ENCODE measurements around the gene GOLGA3. TPM values are rescaled to one million over a fixed set of nuclear protein-coding genes. Genes with fewer than 3 reads are reported as not detected.

GOLGA3 gene
- total RNA-seq, 5 donors from 2014 or later (not counting 1 experiment from before 2014, with no cell fraction given): 49.1 to 77.9 (median 67.4) TPM

DNA sequence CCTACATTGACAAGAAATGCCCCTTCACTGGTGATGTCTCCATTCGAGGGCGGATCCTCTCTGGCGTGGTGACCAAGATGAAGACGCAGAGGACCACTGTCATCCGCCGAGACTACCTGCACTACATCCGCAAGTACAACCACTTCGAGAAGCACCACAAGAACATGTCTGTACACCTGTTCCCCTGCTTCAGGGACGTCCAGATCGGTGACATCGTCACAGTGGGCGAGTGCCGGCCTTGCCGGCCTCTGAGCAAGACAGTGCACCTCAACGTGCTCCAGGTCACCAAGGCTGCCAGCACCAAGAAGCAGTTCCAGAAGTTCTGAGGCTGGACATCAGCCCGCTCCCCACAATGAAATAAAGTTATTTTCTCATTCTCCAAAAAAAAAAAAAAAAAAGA lies 2.8 kb downstream of the GOLGA3 start:
- peaks cover 0 to 3% of the 10 kb centered on the region in 2 donors for H3K27me3 Mint-ChIP-seq
- no peak for DNase-seq
- CTCF ChIA-PET: no interaction called here

DNA sequence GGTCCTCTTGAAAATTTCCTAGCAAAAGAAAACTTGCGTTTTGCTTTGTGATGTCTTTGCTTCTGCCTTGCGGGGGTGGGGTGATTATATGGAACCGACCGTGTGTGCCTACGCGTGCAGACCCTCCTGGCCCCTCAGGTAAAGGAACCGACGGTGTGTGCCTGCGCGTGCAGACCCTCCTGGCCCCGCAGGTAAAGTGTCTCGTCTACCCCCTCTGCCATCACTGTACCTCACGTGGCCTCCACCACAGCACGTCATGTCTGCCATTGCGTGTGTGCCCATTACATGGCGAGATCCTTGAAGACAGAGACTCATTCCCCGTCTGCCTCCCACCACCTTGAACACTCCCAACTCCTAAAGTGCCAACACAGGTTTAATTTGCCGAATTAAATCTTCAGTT lies 3.6 kb downstream of the GOLGA3 start:
- Histone ChIP-seq H3K4me1 (ENCODE audit: control insufficient read depth in 1 of 2, extremely low read depth in 1 of 2, insufficient read depth in 2 of 2, low read length in 2 of 2) (peaks cover 8 to 35% of the 10 kb centered on the region in 2 experiments), H3K9me3 (no peaks in the 10 kb centered on the region), H3K4me3 (ENCODE audit: control insufficient read depth in 1 of 2, extremely low read depth in 1 of 2, low read length in 1 of 2) (no peak overlapping the region), H3K27me3 (replicated peaks in 1 of 2; ENCODE audit: control insufficient read depth in 2 of 2, extremely low read depth in 1 of 2, insufficient read depth in 2 of 2, low read length in 1 of 2) (no peaks in the 10 kb centered on the region), H3K36me3 (ENCODE audit: control insufficient read depth in 2 of 2, extremely low read depth in 1 of 2, insufficient read depth in 1 of 2, low read length in 1 of 2) (peaks cover 10 to 49% of the 10 kb centered on the region in 2 donors), H3K27ac (ENCODE audit: low read length) (no peak overlapping the region)
- DNase-seq (no peak), ATAC-seq (replicated peaks in 1 of 4) (no peak)
- ChIA-PET CTCF (no interaction called here), POLR2A (no interaction called here)
- Mint-ChIP-seq H3K27me3 (peaks cover 0 to 3% of the 10 kb centered on the region in 2 donors), H3K9me3 (no peaks in the 10 kb centered on the region), H3K4me1 (peaks cover 43 to 47% (median 46%) of the 10 kb centered on the region in 3 donors), H3K36me3 (peaks cover 21% of the 10 kb centered on the region), H3K27ac (no peak overlapping the region), H3K4me3 (peak overlapping the region in 2 of 3 donors; percentile 41 to 90)
- 89% methylated on average over 18 of the region's 18 CpGs for WGBS (ENCODE audit: insufficient coverage)

More for the DNA sequence above, 2.8 kb downstream of the GOLGA3 start:
- Histone ChIP-seq H3K27ac (ENCODE audit: low read length) (no peak overlapping the region), H3K4me1 (ENCODE audit: control insufficient read depth in 1 of 2, extremely low read depth in 1 of 2, insufficient read depth in 2 of 2, low read length in 2 of 2) (peaks cover 8 to 32% of the 10 kb centered on the region in 2 experiments), H3K27me3 (replicated peaks in 1 of 2; ENCODE audit: control insufficient read depth in 2 of 2, extremely low read depth in 1 of 2, insufficient read depth in 2 of 2, low read length in 1 of 2) (no peaks in the 10 kb centered on the region), H3K4me3 (ENCODE audit: control insufficient read depth in 1 of 2, extremely low read depth in 1 of 2, low read length in 1 of 2) (no peak overlapping the region), H3K36me3 (ENCODE audit: control insufficient read depth in 2 of 2, extremely low read depth in 1 of 2, insufficient read depth in 1 of 2, low read length in 1 of 2) (peaks cover 10 to 43% of the 10 kb centered on the region in 2 donors), H3K9me3 (no peaks in the 10 kb centered on the region)
- POLR2A ChIA-PET: no interaction called here
- peak overlapping the region; percentile 17 to 90 (median 41) for H3K4me3 Mint-ChIP-seq
- ATAC-seq (replicated peaks in 1 of 4): no peak
- H3K27ac Mint-ChIP-seq: no peak overlapping the region
- peaks cover 43 to 47% (median 46%) of the 10 kb centered on the region in 3 donors for H3K4me1 Mint-ChIP-seq
- 92% methylated on average over 15 of the region's 16 CpGs for WGBS (ENCODE audit: insufficient coverage)
- peaks cover 21% of the 10 kb centered on the region for H3K36me3 Mint-ChIP-seq
- no peaks in the 10 kb centered on the region for H3K9me3 Mint-ChIP-seq

DNA sequence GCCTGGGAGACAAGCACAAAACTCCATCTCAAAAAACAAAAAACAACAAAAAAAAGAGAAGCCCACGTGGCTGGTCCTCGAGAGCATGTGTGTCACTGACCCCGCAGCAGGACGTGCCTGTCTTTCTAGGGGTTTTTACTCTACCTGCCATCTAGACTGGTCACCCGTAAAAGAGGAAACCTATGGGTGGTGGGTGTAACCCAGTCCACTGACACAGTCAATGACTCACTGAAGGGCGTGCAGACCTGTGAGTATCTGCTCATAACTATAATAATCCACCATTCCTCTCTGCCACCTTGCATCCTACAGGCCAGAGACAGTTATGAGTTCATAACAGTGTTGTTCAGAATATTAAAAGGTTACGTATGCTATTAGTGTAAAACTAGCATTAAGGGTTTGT lies 4.6 kb downstream of the GOLGA3 start:
- Mint-ChIP-seq H3K27me3 (peaks cover 0 to 3% of the 10 kb centered on the region in 2 donors), H3K4me3 (no peak overlapping the region), H3K27ac (no peak overlapping the region), H3K4me1 (peaks cover 35 to 50% (median 40%) of the 10 kb centered on the region in 3 donors), H3K36me3 (peaks cover 21% of the 10 kb centered on the region), H3K9me3 (no peaks in the 10 kb centered on the region)
- H3K9me3 ChIP-seq: no peaks in the 10 kb centered on the region
- ChIA-PET CTCF (no interaction called here), POLR2A (no interaction called here)
- DNase-seq (no peak), ATAC-seq (replicated peaks in 1 of 4) (no peak)
- no peak overlapping the region for H3K4me3 ChIP-seq (ENCODE audit: control insufficient read depth in 1 of 2, extremely low read depth in 1 of 2, low read length in 1 of 2)
- no CpG with 5 or more reads among the region's 7 CpGs for WGBS (ENCODE audit: insufficient coverage)
- H3K27ac ChIP-seq (ENCODE audit: low read length): no peak overlapping the region
- H3K4me1 ChIP-seq (ENCODE audit: control insufficient read depth in 1 of 2, extremely low read depth in 1 of 2, insufficient read depth in 2 of 2, low read length in 2 of 2): peaks cover 6 to 40% of the 10 kb centered on the region in 2 experiments
- H3K27me3 ChIP-seq (replicated peaks in 1 of 2; ENCODE audit: control insufficient read depth in 2 of 2, extremely low read depth in 1 of 2, insufficient read depth in 2 of 2, low read length in 1 of 2): no peaks in the 10 kb centered on the region
- peaks cover 13 to 55% of the 10 kb centered on the region in 2 donors for H3K36me3 ChIP-seq (ENCODE audit: control insufficient read depth in 2 of 2, extremely low read depth in 1 of 2, insufficient read depth in 1 of 2, low read length in 1 of 2)

DNA sequence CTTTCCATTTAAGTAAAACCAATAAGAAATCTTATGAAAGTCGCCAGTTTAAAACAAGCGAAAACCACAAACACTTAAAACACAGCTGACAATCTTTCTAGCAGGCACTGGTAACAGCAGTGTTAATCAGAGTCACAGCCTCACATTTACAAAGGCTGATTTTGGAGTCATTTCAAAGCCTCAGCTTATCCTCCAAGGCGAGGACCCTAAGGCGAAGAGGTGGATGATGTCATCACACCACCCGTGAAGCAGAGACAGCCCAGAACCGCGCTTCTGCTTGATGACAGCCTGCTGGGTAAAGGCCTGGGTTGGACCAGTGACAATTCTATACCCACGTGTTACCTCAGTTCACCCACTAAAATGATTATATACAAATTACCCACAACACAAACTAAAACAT lies 10.1 kb downstream of the GOLGA3 start:
- H3K27ac Mint-ChIP-seq: peak overlapping the region in 1 of 2 donors; percentile 6
- peak in 4 of 35 experiments; percentile 5 to 52 (median 24) for DNase-seq
- Histone ChIP-seq H3K27ac (ENCODE audit: low read length) (peak overlapping the region; percentile 34), H3K4me1 (ENCODE audit: control insufficient read depth in 1 of 2, extremely low read depth in 1 of 2, insufficient read depth in 2 of 2, low read length in 2 of 2) (peaks cover 0 to 28% of the 10 kb centered on the region in 2 experiments), H3K9me3 (no peaks in the 10 kb centered on the region), H3K4me3 (ENCODE audit: control insufficient read depth in 1 of 2, extremely low read depth in 1 of 2, low read length in 1 of 2) (no peak overlapping the region), H3K27me3 (replicated peaks in 1 of 2; ENCODE audit: control insufficient read depth in 2 of 2, extremely low read depth in 1 of 2, insufficient read depth in 2 of 2, low read length in 1 of 2) (no peaks in the 10 kb centered on the region), H3K36me3 (ENCODE audit: control insufficient read depth in 2 of 2, extremely low read depth in 1 of 2, insufficient read depth in 1 of 2, low read length in 1 of 2) (peaks cover 31 to 66% of the 10 kb centered on the region in 2 donors)
- ATAC-seq (replicated peaks in 1 of 4): peak in 1 of 4 experiments; percentile 20
- H3K36me3 Mint-ChIP-seq: peaks cover 20% of the 10 kb centered on the region
- H3K27me3 Mint-ChIP-seq: no peaks in the 10 kb centered on the region
- CTCF ChIA-PET: interaction anchor here in 1 of 2 donors (0.6 kb wide), 1 partner anchor 102 kb away, joined by 8 read pairs; no protein-coding TSS in a partner anchor
- no peaks in the 10 kb centered on the region for H3K9me3 Mint-ChIP-seq
- POLR2A ChIA-PET: no interaction called here
- peaks cover 0 to 22% (median 4%) of the 10 kb centered on the region in 3 donors for H3K4me1 Mint-ChIP-seq
- H3K4me3 Mint-ChIP-seq: no peak overlapping the region
- WGBS (ENCODE audit: insufficient coverage): 80% methylated on average over 3 of the region's 8 CpGs

DNA sequence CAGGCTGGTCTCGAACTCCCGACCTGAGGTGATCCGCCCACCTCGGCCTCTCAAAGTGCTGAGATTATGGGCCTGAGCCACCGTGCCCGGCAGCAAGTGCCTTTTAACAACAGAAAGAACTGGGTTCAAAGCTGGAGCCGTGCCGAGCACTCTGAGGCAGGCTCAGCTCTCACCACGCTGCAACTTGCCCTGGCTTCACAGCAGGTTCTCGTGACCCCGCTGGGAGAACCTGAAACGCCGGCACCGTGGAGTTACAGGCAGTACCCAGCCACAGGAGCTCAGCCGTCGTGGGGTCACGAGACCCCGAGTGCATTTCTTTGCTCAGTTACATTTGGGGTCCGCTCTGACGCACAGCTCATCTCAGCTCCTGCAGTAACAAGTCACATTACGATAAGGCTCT lies 14.4 kb downstream of the GOLGA3 start:
- Histone ChIP-seq H3K4me1 (ENCODE audit: control insufficient read depth in 1 of 2, extremely low read depth in 1 of 2, insufficient read depth in 2 of 2, low read length in 2 of 2) (peaks cover 0 to 24% of the 10 kb centered on the region in 2 experiments), H3K9me3 (no peaks in the 10 kb centered on the region), H3K4me3 (ENCODE audit: control insufficient read depth in 1 of 2, extremely low read depth in 1 of 2, low read length in 1 of 2) (no peak overlapping the region), H3K27me3 (replicated peaks in 1 of 2; ENCODE audit: control insufficient read depth in 2 of 2, extremely low read depth in 1 of 2, insufficient read depth in 2 of 2, low read length in 1 of 2) (no peaks in the 10 kb centered on the region), H3K36me3 (ENCODE audit: control insufficient read depth in 2 of 2, extremely low read depth in 1 of 2, insufficient read depth in 1 of 2, low read length in 1 of 2) (peaks cover 35 to 56% of the 10 kb centered on the region in 2 donors), H3K27ac (ENCODE audit: low read length) (no peak overlapping the region)
- Mint-ChIP-seq H3K27me3 (no peaks in the 10 kb centered on the region), H3K4me1 (peaks cover 5 to 31% (median 16%) of the 10 kb centered on the region in 3 donors), H3K27ac (no peak overlapping the region), H3K9me3 (no peaks in the 10 kb centered on the region), H3K4me3 (no peak overlapping the region), H3K36me3 (peaks cover 36% of the 10 kb centered on the region)
- 99% methylated on average over 21 of the region's 21 CpGs for WGBS (ENCODE audit: insufficient coverage)
- DNase-seq (no peak), ATAC-seq (replicated peaks in 1 of 4) (no peak)
- ChIA-PET CTCF (no interaction called here), POLR2A (no interaction called here)

DNA sequence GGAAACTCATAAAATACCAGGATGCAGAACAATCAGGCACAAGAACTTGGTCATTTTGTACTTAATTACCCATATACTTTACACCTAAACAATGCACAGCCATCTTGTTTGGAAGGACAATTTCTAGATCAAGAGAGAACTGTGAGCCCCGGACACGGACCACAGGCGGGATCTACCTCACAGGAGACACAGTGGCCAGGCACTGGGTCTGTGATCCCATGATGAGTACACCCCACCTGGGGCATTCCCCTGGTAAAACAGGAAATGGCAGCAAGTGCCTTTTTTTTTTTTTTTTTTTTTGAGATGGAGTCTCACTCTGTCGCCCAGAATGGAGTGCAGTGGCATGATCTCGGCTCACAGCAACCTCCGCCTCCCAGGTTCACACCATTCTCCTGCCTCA lies 15.2 kb downstream of the GOLGA3 start:
- peaks cover 37 to 54% of the 10 kb centered on the region in 2 donors for H3K36me3 ChIP-seq (ENCODE audit: control insufficient read depth in 2 of 2, extremely low read depth in 1 of 2, insufficient read depth in 1 of 2, low read length in 1 of 2)
- H3K4me3 ChIP-seq (ENCODE audit: control insufficient read depth in 1 of 2, extremely low read depth in 1 of 2, low read length in 1 of 2): no peak overlapping the region
- DNase-seq (no peak), ATAC-seq (replicated peaks in 1 of 4) (no peak)
- no peak overlapping the region for H3K27ac Mint-ChIP-seq
- H3K4me1 ChIP-seq (ENCODE audit: control insufficient read depth in 1 of 2, extremely low read depth in 1 of 2, insufficient read depth in 2 of 2, low read length in 2 of 2): peaks cover 0 to 16% of the 10 kb centered on the region in 2 experiments
- peaks cover 5 to 23% (median 19%) of the 10 kb centered on the region in 3 donors for H3K4me1 Mint-ChIP-seq
- H3K9me3 ChIP-seq: no peaks in the 10 kb centered on the region
- no CpG with 5 or more reads among the region's 6 CpGs for WGBS (ENCODE audit: insufficient coverage)
- ChIA-PET CTCF (no interaction called here), POLR2A (no interaction called here)
- no peaks in the 10 kb centered on the region for H3K27me3 ChIP-seq (replicated peaks in 1 of 2; ENCODE audit: control insufficient read depth in 2 of 2, extremely low read depth in 1 of 2, insufficient read depth in 2 of 2, low read length in 1 of 2)
- no peaks in the 10 kb centered on the region for H3K9me3 Mint-ChIP-seq
- no peak overlapping the region for H3K4me3 Mint-ChIP-seq
- H3K27me3 Mint-ChIP-seq: no peaks in the 10 kb centered on the region
- H3K36me3 Mint-ChIP-seq: peaks cover 37% of the 10 kb centered on the region
- no peak overlapping the region for H3K27ac ChIP-seq (ENCODE audit: low read length)

All from T-cell (primary cell).